Hepatocyte (in vitro differentiated cells): Measurements from ENCODE around the gene SOX6. TPM values are rescaled to one million over a fixed set of nuclear protein-coding genes. Genes with fewer than 3 reads are reported as not detected.

Experiments
- DNase-seq: peaks from one replicate; pipeline ENCODE4 v3.0.0-alpha.2; 2016; ENCODE audit warnings: low spot score
- H2AFZ ChIP-seq: fragments of 200-600 bp; sonication (generic); 2 replicates; pipeline ENCODE4 v1.6.0; 2016; ENCODE audit warnings: antibody characterized with exemption, mild to moderate bottlenecking
- H3K27ac ChIP-seq: fragments of 200-600 bp; sonication (generic); 2 replicates; pipeline ENCODE4 v1.5.1; 2016; ENCODE audit warnings: mild to moderate bottlenecking
- H3K27me3 ChIP-seq: fragments of 200-600 bp; sonication (generic); 2 replicates; pipeline ENCODE4 v1.6.1; 2016
- H3K36me3 ChIP-seq: fragments of 200-600 bp; sonication (generic); replicated peaks from 2 replicates; pipeline ENCODE4 v1.5.1; 2016; ENCODE audit warnings: low read depth; ENCODE audit not compliant: insufficient read depth
- H3K4me1 ChIP-seq: fragments of 200-600 bp; sonication (generic); 2 replicates; pipeline ENCODE4 v1.5.1; 2016; ENCODE audit warnings: mild to moderate bottlenecking, moderate library complexity; ENCODE audit not compliant: insufficient read depth
- H3K4me2 ChIP-seq: fragments of 200-600 bp; sonication (generic); 2 replicates; pipeline ENCODE4 v1.6.0; 2016
- H3K4me3 ChIP-seq: fragments of 200-600 bp; sonication (generic); 2 replicates; pipeline ENCODE4 v1.5.1; 2016; ENCODE audit warnings: mild to moderate bottlenecking
- H3K79me2 ChIP-seq: fragments of 200-600 bp; sonication (generic); 2 replicates; pipeline ENCODE4 v1.6.0; 2017; ENCODE audit warnings: mild to moderate bottlenecking
- H3K9me2 ChIP-seq: fragments of 200-600 bp; sonication (generic); replicated peaks from 2 replicates; pipeline ENCODE4 v1.6.0; 2017; ENCODE audit warnings: mild to moderate bottlenecking; ENCODE audit not compliant: insufficient read depth
- H3K9me3 ChIP-seq: fragments of 200-600 bp; sonication (generic); 2 replicates; pipeline ENCODE4 v1.5.1; 2016; ENCODE audit warnings: low read depth, mild to moderate bottlenecking
- H4K20me1 ChIP-seq: fragments of 200-600 bp; sonication (generic); 2 replicates; pipeline ENCODE4 v1.6.0; 2016; ENCODE audit warnings: mild to moderate bottlenecking; ENCODE audit not compliant: insufficient read depth, poor library complexity, severe bottlenecking
- CTCF ChIP-seq: fragments of 200-600 bp; sonication (generic); IDR thresholded peaks from 2 replicates; pipeline ENCODE4 v1.5.1; 2016; ENCODE audit warnings: antibody characterized with exemption, mild to moderate bottlenecking; ENCODE audit not compliant: poor library complexity
- EZH2 ChIP-seq: fragments of 200-600 bp; sonication (generic); IDR thresholded peaks from 2 replicates; pipeline ENCODE4 v1.6.1; 2016; ENCODE audit warnings: antibody characterized with exemption, mild to moderate bottlenecking, borderline replicate concordance
- EZH2phosphoT487 ChIP-seq: fragments of 200-600 bp; sonication (generic); IDR thresholded peaks from one replicate; pipeline ENCODE4 v1.6.1; 2018; ENCODE audit warnings: antibody characterized with exemption, mild to moderate bottlenecking, low read depth, moderate library complexity; ENCODE audit not compliant: unreplicated experiment, severe bottlenecking
- WGBS: methylation state at CpG from one replicate; pipeline ENCODE4 v1.1.6; 2016; ENCODE audit warnings: low lambda C conversion rate; ENCODE audit errors: missing lambda C conversion rate; 5-methylcytosine and 5-hydroxymethylcytosine counted together
- polyA plus RNA-seq: library from polyadenylated mRNA; unstranded; fragments of >200 nt; fragmentation: Nextera tagmentation; extraction: Ambion mirVana; gene quantifications from 2 replicates; pipeline ENCODE4 v1.2.1, GENCODE V29; 2016
- total RNA-seq: library from RNA; depleted of rRNA; stranded (reverse); fragments of >200 nt; gene quantifications from 2 replicates; pipeline ENCODE4 v1.2.3, GENCODE V29; 2014

The SOX6 gene
- total and polyA plus RNA-seq, 2 experiments from 2014 or later: 23.2 to 75.7 TPM

DNA sequence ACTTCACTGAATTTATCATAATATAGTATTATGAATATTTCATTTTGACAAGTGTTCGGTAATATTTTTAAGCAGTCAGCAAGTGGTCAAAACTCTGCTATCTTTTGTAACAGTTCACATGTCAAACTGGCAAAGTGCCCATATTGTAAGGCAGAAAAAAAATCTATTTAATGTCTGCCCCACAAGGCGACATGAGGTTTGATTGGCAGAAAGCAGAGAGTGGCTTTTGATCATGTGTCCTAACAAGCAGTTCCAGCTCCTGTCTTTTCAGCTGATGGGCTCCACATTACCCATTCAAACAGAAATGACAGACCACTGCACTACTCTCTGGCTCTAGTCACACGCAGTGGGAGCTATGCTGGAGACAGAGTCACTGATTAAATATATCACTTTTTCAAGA is 59.0 kb downstream of the SOX6 start:
- Histone ChIP-seq H4K20me1 (no peaks in the 10 kb centered on the region), H3K79me2 (peaks cover 5% of the 10 kb centered on the region), H3K4me1 (no peaks in the 10 kb centered on the region), H3K27me3 (no peaks in the 10 kb centered on the region), H3K4me2 (no peak overlapping the region), H3K4me3 (no peak overlapping the region), H2AFZ (no peak overlapping the region), H3K27ac (no peak overlapping the region), H3K9me3 (no peaks in the 10 kb centered on the region), H3K36me3 (no peaks in the 10 kb centered on the region), H3K9me2 (no peaks in the 10 kb centered on the region)
- 85% methylated on average over 3 of the region's 3 CpGs for WGBS
- TF ChIP-seq CTCF: no peak
- no peak for TF ChIP-seq EZH2
- TF ChIP-seq EZH2phosphoT487: no peak
- DNase-seq: no peak

- Histone ChIP-seq H3K9me2 (no peaks in the 10 kb centered on the region), H3K79me2 (peaks cover 5% of the 10 kb centered on the region), H3K4me2 (no peak overlapping the region), H3K9me3 (no peaks in the 10 kb centered on the region), H3K36me3 (no peaks in the 10 kb centered on the region), H3K4me1 (no peaks in the 10 kb centered on the region), H2AFZ (no peak overlapping the region), H3K27ac (no peak overlapping the region), H3K27me3 (no peaks in the 10 kb centered on the region), H3K4me3 (no peak overlapping the region), H4K20me1 (no peaks in the 10 kb centered on the region)
- WGBS: 71% methylated on average over 2 of the region's 2 CpGs
- no peak for DNase-seq
- TF ChIP-seq CTCF: no peak
- no peak for TF ChIP-seq EZH2
- TF ChIP-seq EZH2phosphoT487: no peak
These were observed 60.1 kb downstream of the SOX6 start for GRCh38 chr11:16296273-16296672.

DNA sequence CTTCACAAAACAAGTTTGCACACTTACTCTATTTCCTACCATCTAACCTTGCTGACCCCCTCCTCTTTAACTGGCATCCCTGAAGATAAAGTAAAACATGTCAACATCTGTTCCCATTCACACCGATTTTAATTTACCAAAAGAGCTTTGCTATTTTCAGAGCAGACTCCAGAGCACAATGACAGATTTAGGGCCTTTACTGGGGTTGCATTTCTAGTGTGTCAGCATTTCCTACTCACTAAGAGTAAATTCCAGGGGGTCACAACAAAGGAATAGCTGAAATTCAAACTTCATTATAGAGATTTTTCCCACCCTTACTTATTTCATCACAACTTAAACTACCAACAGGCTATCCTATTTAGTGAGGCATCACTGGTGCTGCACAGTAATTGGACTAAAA is 60.8 kb downstream of the SOX6 start:
- H3K4me3 ChIP-seq: no peak overlapping the region
- H3K9me3 ChIP-seq: no peaks in the 10 kb centered on the region
- no peaks in the 10 kb centered on the region for H4K20me1 ChIP-seq
- no peak overlapping the region for H2AFZ ChIP-seq
- no peaks in the 10 kb centered on the region for H3K9me2 ChIP-seq
- WGBS: 57% methylated on average over 1 of the region's 1 CpG
- TF ChIP-seq CTCF (no peak), EZH2 (no peak), EZH2phosphoT487 (no peak)
- H3K27me3 ChIP-seq: no peaks in the 10 kb centered on the region
- no peak overlapping the region for H3K27ac ChIP-seq
- DNase-seq: no peak
- no peak overlapping the region for H3K4me2 ChIP-seq
- H3K4me1 ChIP-seq: no peaks in the 10 kb centered on the region
- no peaks in the 10 kb centered on the region for H3K36me3 ChIP-seq
- H3K79me2 ChIP-seq: peaks cover 5% of the 10 kb centered on the region

- Histone ChIP-seq H3K4me1 (no peaks in the 10 kb centered on the region), H3K36me3 (no peaks in the 10 kb centered on the region), H3K9me2 (no peaks in the 10 kb centered on the region), H2AFZ (no peak overlapping the region), H3K4me3 (no peak overlapping the region), H3K27ac (no peak overlapping the region), H3K79me2 (peaks cover 12% of the 10 kb centered on the region), H3K9me3 (no peaks in the 10 kb centered on the region), H3K27me3 (no peaks in the 10 kb centered on the region), H3K4me2 (no peak overlapping the region), H4K20me1 (no peaks in the 10 kb centered on the region)
- no peak for TF ChIP-seq EZH2
- DNase-seq: no peak
- 31% methylated on average over 2 of the region's 2 CpGs for WGBS
These were observed 63.1 kb downstream of the SOX6 start for GRCh38 chr11:16293204-16293681.
